UCSD-AML1 (cell line): ENCODE results near the gene TIGAR.
A peak's percentile ranks its signal among the peaks of the same experiment; 100 is the strongest.

Experiments
- DNase-seq: peaks from one replicate; lab custom pipeline; 2025; ENCODE audit not compliant: unreplicated experiment; lab: John Stamatoyannopoulos, UW

Gene TIGAR

GRCh38 chr12:4370265-4370664 lies 49.3 kb downstream of the TIGAR start:
- DNase-seq, result no peak

GRCh38 chr12:4372653-4373052 lies 51.6 kb downstream of the TIGAR start:
- DNase-seq, result no peak

- DNase-seq, result no peak
These were observed 54.4 kb downstream of the TIGAR start for GRCh38 chr12:4375449-4375848.

- DNase-seq, result no peak
These were observed 57.8 kb downstream of the TIGAR start for GRCh38 chr12:4378772-4379171.

GRCh38 chr12:4379405-4379804 lies 58.4 kb downstream of the TIGAR start, which contains the start of gene FGF23:
Gene FGF23, minus strand, starts transcription at chr12:4379712. Its CDS starts 130 bp downstream, at chr12:4379582.
- peak; percentile 62 for DNase-seq

- no peak for DNase-seq
These were observed 59.3 kb downstream of the TIGAR start for GRCh38 chr12:4380332-4380731.

GRCh38 chr12:4383304-4383865 lies 62.4 kb downstream of the TIGAR start:
- DNase-seq, result peak; percentile 60

- DNase-seq, result no peak
These were observed 65.8 kb downstream of the TIGAR start for GRCh38 chr12:4386801-4387200.

GRCh38 chr12:4387607-4388006 lies 66.6 kb downstream of the TIGAR start:
- DNase-seq, result no peak

GRCh38 chr12:4388032-4388431 lies 67.0 kb downstream of the TIGAR start:
- DNase-seq, result no peak

GRCh38 chr12:4388662-4389061 lies 67.6 kb downstream of the TIGAR start:
- peak; percentile 61 for DNase-seq

GRCh38 chr12:4392223-4392742 lies 71.3 kb downstream of the TIGAR start:
- DNase-seq, result peak; percentile 91

GRCh38 chr12:4393211-4393610 lies 72.2 kb downstream of the TIGAR start:
- no peak for DNase-seq

- no peak for DNase-seq
These were observed 74.8 kb downstream of the TIGAR start for GRCh38 chr12:4395818-4396217.

- DNase-seq, result no peak
These were observed 80.1 kb downstream of the TIGAR start for GRCh38 chr12:4401117-4401516.

GRCh38 chr12:4402996-4403395 lies 82.0 kb downstream of the TIGAR start:
- no peak for DNase-seq
